Measurements from ENCODE around the gene CES2.

DNA sequence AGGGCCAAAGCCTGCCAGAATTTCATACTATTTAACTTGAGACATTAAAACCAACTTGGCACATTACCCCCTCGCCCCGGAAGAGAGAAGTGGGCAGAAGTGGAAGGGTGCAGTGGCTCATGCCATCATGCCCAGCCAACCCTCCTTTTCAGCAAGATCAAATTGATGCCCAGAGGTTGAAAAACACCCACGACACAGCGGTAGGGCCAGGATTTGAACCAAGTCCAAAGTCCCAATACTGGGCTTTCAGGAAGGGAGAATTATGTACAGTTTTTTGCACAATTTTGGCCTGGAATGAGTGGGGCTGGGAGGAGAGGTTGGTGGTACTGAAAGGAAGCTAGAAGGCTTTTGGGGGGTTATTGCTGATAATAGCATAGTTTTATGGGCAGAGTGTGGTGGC, 44.0 kb upstream of the CES2 start:
- TF ChIP-seq, protein P1, sequence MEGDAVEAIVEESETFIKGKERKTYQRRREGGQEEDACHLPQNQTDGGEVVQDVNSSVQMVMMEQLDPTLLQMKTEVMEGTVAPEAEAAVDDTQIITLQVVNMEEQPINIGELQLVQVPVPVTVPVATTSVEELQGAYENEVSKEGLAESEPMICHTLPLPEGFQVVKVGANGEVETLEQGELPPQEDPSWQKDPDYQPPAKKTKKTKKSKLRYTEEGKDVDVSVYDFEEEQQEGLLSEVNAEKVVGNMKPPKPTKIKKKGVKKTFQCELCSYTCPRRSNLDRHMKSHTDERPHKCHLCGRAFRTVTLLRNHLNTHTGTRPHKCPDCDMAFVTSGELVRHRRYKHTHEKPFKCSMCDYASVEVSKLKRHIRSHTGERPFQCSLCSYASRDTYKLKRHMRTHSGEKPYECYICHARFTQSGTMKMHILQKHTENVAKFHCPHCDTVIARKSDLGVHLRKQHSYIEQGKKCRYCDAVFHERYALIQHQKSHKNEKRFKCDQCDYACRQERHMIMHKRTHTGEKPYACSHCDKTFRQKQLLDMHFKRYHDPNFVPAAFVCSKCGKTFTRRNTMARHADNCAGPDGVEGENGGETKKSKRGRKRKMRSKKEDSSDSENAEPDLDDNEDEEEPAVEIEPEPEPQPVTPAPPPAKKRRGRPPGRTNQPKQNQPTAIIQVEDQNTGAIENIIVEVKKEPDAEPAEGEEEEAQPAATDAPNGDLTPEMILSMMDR (IDR thresholded peaks at IDR 0.05; ENCODE audit: low read length) = no peak
- no peak for TF ChIP-seq EZH2 (IDR thresholded peaks at IDR 0.05; ENCODE audit: borderline replicate concordance, low read length)
